ENCODE data around the gene PYDC2. TPM values are rescaled to one million over a fixed set of nuclear protein-coding genes. Genes with fewer than 3 reads are reported as not detected.
"Not testable (repeated sequence)": the region's sequence is repeated elsewhere in the genome, so short reads cannot be mapped to it uniquely, and the experiment has no call there.

Gene PYDC2
- polyA plus RNA-seq, 1 experiment = not detected

DNA sequence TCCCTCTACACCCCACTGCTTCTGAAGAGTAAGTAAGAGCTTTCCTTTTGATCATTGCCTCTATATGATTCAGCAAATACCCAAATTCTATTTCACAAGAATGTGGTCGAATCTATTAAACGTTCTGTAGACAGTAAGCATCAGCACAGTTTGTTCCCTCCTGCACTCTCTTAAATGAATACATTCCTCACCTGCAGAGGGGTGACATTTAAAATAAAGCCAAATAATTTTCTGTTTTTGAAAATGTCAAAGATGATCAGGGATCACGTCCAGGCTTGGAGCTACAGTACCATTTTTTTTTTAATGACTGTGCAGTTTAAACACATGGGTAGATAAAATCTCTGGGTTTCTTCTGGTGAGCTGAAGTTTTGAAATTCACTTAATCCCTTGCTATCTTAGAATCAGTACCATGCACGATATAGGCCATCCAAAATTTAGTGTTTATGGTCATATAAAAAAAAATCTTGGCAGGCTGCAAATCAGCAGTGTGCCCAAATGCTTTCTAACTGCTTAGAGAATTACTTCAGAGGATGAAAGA, 12.8 kb downstream of the PYDC2 start:
- Histone ChIP-seq H3K4me3 (ENCODE audit: low read depth, low read length) (no peak overlapping the region), H3K27me3 (ENCODE audit: control insufficient read depth, insufficient read depth, low read length) (no peaks in the 10 kb centered on the region), H3K27ac (ENCODE audit: low read depth, low read length) (no peak overlapping the region), H3K9me3 (ENCODE audit: control insufficient read depth, insufficient read depth, low read length) (no peaks in the 10 kb centered on the region)
- POLR2A ChIA-PET = no interaction called here
- CTCF ChIA-PET = no interaction called here
- DNase-seq (ENCODE audit: low read depth, low spot score) = no peak
- TF ChIP-seq, protein P1, sequence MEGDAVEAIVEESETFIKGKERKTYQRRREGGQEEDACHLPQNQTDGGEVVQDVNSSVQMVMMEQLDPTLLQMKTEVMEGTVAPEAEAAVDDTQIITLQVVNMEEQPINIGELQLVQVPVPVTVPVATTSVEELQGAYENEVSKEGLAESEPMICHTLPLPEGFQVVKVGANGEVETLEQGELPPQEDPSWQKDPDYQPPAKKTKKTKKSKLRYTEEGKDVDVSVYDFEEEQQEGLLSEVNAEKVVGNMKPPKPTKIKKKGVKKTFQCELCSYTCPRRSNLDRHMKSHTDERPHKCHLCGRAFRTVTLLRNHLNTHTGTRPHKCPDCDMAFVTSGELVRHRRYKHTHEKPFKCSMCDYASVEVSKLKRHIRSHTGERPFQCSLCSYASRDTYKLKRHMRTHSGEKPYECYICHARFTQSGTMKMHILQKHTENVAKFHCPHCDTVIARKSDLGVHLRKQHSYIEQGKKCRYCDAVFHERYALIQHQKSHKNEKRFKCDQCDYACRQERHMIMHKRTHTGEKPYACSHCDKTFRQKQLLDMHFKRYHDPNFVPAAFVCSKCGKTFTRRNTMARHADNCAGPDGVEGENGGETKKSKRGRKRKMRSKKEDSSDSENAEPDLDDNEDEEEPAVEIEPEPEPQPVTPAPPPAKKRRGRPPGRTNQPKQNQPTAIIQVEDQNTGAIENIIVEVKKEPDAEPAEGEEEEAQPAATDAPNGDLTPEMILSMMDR (IDR thresholded peaks at IDR 0.05; ENCODE audit: low read depth, low read length) = no peak

DNA sequence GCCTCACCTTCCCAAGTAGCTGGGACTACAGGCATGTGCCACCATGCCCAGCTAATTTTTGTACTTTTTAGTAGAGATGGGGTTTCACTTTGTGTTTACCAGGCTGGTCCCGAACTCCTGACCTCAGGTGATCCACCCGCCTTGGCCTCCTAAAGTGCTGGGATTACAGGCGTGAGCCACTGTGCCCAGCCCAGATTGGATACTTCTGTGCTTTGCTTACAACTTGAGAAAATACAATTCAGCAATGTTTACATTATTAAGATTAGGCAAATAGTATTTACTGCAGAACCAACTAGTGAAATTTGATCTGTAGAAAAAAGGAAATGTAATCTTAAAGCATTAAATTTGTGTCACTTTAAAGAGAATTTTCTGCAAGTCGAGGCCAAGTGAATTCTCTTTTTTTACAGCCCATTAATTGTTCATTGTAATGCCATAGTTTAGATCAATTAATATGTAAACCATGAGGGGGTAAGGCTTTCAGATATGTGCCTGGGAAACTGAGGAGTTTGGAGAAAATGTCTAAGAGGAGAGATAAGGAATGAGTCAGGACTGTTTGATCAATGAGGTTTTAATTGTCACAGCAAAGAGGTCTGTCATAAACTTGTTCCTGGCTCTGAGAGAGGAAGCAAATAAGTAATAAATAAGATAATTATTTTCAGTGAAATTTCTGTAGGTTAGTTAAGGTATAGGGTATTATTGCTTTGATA, 15.3 kb downstream of the PYDC2 start:
- POLR2A ChIA-PET = no interaction called here
- Histone ChIP-seq H3K4me3 (ENCODE audit: low read depth, low read length) (no peak overlapping the region), H3K27me3 (ENCODE audit: control insufficient read depth, insufficient read depth, low read length) (no peaks in the 10 kb centered on the region), H3K27ac (ENCODE audit: low read depth, low read length) (no peak overlapping the region), H3K9me3 (ENCODE audit: control insufficient read depth, insufficient read depth, low read length) (no peaks in the 10 kb centered on the region)
- CTCF ChIA-PET = no interaction called here
- no peak for DNase-seq (ENCODE audit: low read depth, low spot score)
- TF ChIP-seq, protein P1 (IDR thresholded peaks at IDR 0.05; ENCODE audit: low read depth, low read length) = no peak

GRCh38 chr3:191483994-191484393, 23.0 kb downstream of the PYDC2 start:
- POLR2A ChIA-PET = not testable (repeated sequence)

GRCh38 chr3:191484461-191484860, 23.5 kb downstream of the PYDC2 start:
- Histone ChIP-seq H3K27me3 (ENCODE audit: control insufficient read depth, insufficient read depth, low read length) (no peaks in the 10 kb centered on the region), H3K9me3 (ENCODE audit: control insufficient read depth, insufficient read depth, low read length) (no peaks in the 10 kb centered on the region; the same call in 1 of the 2 replicates), H3K4me3 (ENCODE audit: low read depth, low read length) (no peak overlapping the region), H3K27ac (ENCODE audit: low read depth, low read length) (no peak overlapping the region)
- CTCF ChIA-PET = no interaction called here
- POLR2A ChIA-PET = no interaction called here
- no peak for DNase-seq (ENCODE audit: low read depth, low spot score)
- TF ChIP-seq, protein P1 (IDR thresholded peaks at IDR 0.05; ENCODE audit: low read depth, low read length) = no peak

More at GRCh38 chr3:191483994-191484393, 23.0 kb downstream of the PYDC2 start:
- H3K27ac ChIP-seq (ENCODE audit: low read depth, low read length); DNase-seq (ENCODE audit: low read depth, low spot score); CTCF ChIA-PET; H3K4me3 ChIP-seq (ENCODE audit: low read depth, low read length); H3K9me3 ChIP-seq (ENCODE audit: control insufficient read depth, insufficient read depth, low read length); H3K27me3 ChIP-seq (ENCODE audit: control insufficient read depth, insufficient read depth, low read length): not testable (repeated sequence)

DNA sequence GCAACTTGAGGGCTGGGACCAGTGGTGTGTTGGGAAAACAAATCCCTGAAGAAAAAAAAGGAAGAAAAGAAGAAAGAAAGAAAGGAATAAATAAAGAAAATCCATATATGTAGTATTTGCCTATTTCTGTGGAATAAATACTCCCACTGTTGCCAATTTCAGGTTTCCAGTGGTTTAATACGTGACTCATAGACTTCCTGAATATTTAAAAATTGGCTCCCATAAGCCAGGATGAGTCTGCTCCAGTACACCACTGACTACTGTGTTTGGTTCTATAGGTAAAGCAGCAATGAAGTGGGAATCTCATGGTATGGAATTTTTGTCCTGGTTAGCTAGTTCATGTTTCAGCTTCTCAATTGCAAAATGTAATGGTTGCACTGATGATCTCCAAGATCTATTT, 31.6 kb downstream of the PYDC2 start:
- CTCF ChIA-PET = no interaction called here
- Histone ChIP-seq H3K27me3 (ENCODE audit: control insufficient read depth, insufficient read depth, low read length) (no peaks in the 10 kb centered on the region), H3K27ac (ENCODE audit: low read depth, low read length) (no peak overlapping the region), H3K9me3 (ENCODE audit: control insufficient read depth, insufficient read depth, low read length) (no peaks in the 10 kb centered on the region), H3K4me3 (ENCODE audit: low read depth, low read length) (no peak overlapping the region)
- POLR2A ChIA-PET = no interaction called here
- TF ChIP-seq, protein P1 (IDR thresholded peaks at IDR 0.05; ENCODE audit: low read depth, low read length) = no peak
- DNase-seq (ENCODE audit: low read depth, low spot score) = no peak

Measured in AG04450 (cell line).